Hematopoietic multipotent progenitor cell (in vitro differentiated cells): Measurements from ENCODE around the gene TRIP6. TPM values are rescaled to one million over a fixed set of nuclear protein-coding genes. Genes with fewer than 3 reads are reported as not detected.

Source experiments
- DNase-seq, 3 donors: peaks; one replicate each; pipeline ENCODE4 v3.0.0-alpha.2; 2011 to 2015; ENCODE audit warnings: low read depth in 2 of 3, low spot score in 2 of 3
- total RNA-seq: library from RNA; depleted of rRNA; stranded (reverse); fragments of >200 nt; gene quantifications from one replicate; pipeline ENCODE4 v1.2.3, GENCODE V29; 2012

Gene TRIP6
- total RNA-seq: 44.7 TPM

GRCh38 chr7:100867040-100867775 lies at the start of gene TRIP6:
Gene TRIP6 (plus strand): TSS chr7:100867387. CDS start chr7:100867498, 111 bp downstream.
- peak in 2 of 3 donors; percentile 66 to 79 for DNase-seq

- no peak for DNase-seq
These were observed 48.8 kb upstream of the TRIP6 start for GRCh38 chr7:100818366-100818765.

GRCh38 chr7:100818825-100819224 lies 48.4 kb upstream of the TRIP6 start:
- DNase-seq: no peak

- no peak for DNase-seq
These were observed 47.6 kb upstream of the TRIP6 start for GRCh38 chr7:100819586-100819985.

- DNase-seq: no peak
These were observed 44.7 kb upstream of the TRIP6 start for GRCh38 chr7:100822236-100823139.

GRCh38 chr7:100823140-100823525 lies 44.1 kb upstream of the TRIP6 start:
- no peak for DNase-seq

- DNase-seq: no peak
These were observed 43.7 kb upstream of the TRIP6 start for GRCh38 chr7:100823534-100823933.

- DNase-seq: no peak
These were observed 42.5 kb upstream of the TRIP6 start for GRCh38 chr7:100824499-100825214.

- DNase-seq: no peak
These were observed 41.9 kb upstream of the TRIP6 start for GRCh38 chr7:100825215-100825671.

- peak in 2 of 3 donors; percentile 45 to 61 for DNase-seq
These were observed 41.3 kb upstream of the TRIP6 start for GRCh38 chr7:100825751-100826513.

- DNase-seq: peak in 1 of 3 donors; percentile 18
These were observed 40.5 kb upstream of the TRIP6 start for GRCh38 chr7:100826514-100827329.

GRCh38 chr7:100827330-100828226 lies 39.6 kb upstream of the TRIP6 start, which contains the start of gene EPHB4:
Gene EPHB4 (minus strand): TSS chr7:100827523. CDS start chr7:100827030, 493 bp downstream.
- DNase-seq: peak in 2 of 3 donors; percentile 41 to 47

- DNase-seq: peak in 1 of 3 donors; percentile 20
These were observed 38.0 kb upstream of the TRIP6 start for GRCh38 chr7:100829150-100829716.

- DNase-seq: no peak
These were observed 36.8 kb upstream of the TRIP6 start for GRCh38 chr7:100830396-100830795.

- no peak for DNase-seq
These were observed 34.9 kb upstream of the TRIP6 start for GRCh38 chr7:100832281-100832633.

GRCh38 chr7:100835903-100836811 lies 31.0 kb upstream of the TRIP6 start:
- no peak for DNase-seq

- no peak for DNase-seq
These were observed 30.4 kb upstream of the TRIP6 start for GRCh38 chr7:100836812-100837098.
